HG03457 (cell line): ENCODE measurements around the gene RIMBP2.
"Not testable (repeated sequence)": the region's sequence is repeated elsewhere in the genome, so short reads cannot be mapped to it uniquely, and the experiment has no call there.

Experiments
- ATAC-seq: cut with Tn5 transposase; IDR thresholded peaks from one replicate; pipeline ENCODE4 v1.9.1; 2021; ENCODE audit warnings: moderate number of reproducible peaks; ENCODE audit not compliant: unreplicated experiment

The RIMBP2 gene

DNA sequence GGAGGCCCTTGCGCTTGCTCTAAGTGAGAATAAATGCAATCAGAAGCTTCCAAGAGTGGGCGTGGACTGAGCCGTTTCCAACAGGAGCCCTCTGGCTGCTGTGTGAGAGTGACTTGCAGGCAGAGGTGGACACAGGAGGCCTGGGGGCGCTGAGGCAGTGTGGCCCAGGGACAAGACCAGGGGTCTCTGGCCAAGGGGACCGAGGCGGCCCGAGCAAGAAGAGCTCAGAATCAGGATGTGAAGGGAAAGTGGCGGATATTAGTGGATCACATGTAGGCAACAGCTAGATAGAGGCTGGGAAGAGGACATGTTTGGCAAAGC is 8.6 kb downstream of the RIMBP2 start:
- ATAC-seq: no peak

DNA sequence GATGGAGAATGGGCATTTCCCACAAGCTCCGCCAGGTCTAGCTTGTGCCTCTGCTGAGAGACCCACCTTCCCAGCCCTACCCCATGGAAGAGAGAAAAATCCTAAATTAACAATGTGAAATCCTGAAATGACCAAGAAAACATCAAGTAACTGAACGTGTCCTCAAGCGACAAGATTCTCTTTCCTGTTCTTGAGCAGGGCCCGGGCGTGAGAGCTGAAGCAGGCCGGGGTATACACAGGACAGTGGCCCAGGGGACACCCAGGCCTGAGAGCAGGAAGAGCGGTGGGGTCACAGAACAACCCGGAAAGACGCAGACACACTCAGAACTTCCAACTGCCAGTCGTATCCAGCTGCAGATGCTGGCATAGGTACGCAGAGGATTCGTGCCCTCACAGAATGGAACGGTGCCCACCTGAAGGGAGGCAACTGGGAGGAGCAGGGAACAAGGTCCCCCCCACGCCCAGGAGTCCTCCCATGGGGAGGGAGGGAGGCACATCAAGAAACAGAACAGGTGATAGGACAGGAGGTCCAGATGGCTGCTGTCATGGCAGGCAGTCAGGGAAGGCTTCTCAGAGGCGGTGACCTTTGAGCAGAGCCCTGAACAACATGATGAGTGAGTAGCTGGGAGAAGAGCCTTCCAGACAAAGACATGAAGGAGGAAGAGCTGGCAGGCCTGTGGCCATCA is 9.1 kb downstream of the RIMBP2 start:
- ATAC-seq: no peak

DNA sequence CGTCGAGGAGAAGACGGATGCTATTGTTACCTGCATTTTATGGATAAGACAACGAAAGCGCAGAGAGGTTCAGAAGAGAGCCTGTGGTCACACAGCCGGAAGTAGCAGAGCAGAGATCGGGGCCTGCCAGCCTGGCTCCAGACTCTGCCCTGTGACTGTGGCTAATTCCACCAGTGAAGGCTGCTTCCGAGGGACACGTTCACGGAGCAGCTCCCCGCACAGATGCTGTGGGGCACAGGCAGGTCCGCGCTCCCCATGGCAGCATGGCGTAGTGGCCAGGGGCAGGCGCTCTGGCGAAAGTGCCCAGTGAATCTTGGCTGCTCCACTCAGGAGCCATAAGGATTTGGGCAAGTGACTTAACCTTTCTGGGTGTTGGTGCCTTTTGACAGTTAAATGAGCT is 9.8 kb downstream of the RIMBP2 start:
- no peak for ATAC-seq

DNA sequence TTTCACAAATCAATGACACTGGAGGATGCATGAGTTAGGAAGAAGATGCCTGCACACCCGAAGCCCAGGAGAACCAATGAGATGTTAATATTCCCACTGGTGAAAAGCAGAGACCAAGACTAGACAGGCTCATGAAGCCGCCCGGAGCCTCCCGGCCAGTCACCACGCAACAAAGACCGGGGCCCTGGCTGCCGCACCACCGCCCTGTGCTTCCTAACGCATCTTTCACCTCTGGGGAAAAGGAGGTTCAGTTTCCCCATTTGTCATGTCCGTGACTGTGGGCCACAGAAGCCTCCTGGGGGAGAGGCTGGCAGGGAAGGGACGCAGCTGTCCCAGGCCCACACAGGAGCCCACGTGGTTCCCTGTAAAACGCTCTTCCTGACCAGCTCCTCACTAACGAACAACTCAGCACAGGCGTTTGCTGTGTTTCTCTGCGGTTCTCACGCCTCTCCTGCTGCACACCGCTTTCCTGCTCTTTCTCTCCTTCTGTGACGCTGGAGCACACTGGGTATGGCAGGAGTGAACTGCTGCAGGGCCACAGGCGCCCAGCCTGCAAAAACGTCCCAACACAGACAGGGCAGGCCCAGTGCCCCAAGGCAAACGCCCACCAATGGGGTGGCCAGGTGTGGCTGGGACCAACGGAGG is 10.8 kb downstream of the RIMBP2 start:
- ATAC-seq: no peak

DNA sequence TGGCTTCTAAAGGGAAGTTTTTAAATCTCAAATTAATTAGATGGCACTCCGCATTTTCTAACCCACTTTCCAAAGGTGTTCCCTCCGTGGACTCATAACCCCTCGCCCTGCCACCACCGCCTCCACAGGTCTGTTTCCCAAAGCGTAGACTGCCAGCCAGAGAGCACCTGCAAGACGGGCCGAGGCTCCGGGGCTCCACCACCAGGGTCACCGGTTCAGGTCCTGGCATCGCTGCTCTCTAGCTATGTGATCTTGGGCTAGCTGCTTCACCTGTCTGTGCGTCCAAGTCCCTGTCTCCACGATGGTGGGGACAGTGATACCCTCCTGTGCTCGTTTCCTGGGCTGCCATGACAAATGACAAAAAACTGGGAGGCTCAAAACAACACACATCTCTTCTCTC is 11.5 kb downstream of the RIMBP2 start:
- no peak for ATAC-seq

DNA sequence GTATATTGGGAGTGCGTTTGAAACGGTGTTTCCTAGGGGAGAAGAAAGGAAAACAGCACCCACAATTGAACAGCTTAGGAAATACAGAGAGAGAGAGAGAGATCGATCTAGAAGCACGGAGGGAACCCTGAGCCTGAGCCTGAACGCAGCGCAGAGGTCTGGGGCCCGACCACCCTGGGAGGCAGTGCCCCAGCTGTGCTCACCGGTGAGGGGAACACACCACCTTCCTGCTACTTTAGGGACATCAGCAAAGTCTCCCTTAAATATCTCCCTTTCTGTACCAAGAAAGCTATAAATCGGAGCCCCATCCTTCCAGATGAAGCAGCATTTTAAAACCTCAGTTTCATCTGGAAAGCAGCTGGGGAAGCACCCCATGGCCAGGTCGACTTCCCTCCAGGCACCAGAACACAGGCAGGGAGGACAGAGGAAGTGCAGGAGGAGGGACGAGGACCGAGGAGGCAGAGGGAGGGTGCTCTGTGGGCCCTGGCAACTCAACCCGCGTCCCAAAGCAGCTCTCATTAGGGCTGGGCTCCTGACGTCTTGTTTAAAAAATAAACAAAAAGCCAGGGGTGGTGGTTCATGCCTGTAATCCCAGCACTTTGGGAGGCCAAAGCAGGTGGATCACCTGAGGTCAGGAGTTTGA is 12.2 kb downstream of the RIMBP2 start:
- ATAC-seq: no peak

DNA sequence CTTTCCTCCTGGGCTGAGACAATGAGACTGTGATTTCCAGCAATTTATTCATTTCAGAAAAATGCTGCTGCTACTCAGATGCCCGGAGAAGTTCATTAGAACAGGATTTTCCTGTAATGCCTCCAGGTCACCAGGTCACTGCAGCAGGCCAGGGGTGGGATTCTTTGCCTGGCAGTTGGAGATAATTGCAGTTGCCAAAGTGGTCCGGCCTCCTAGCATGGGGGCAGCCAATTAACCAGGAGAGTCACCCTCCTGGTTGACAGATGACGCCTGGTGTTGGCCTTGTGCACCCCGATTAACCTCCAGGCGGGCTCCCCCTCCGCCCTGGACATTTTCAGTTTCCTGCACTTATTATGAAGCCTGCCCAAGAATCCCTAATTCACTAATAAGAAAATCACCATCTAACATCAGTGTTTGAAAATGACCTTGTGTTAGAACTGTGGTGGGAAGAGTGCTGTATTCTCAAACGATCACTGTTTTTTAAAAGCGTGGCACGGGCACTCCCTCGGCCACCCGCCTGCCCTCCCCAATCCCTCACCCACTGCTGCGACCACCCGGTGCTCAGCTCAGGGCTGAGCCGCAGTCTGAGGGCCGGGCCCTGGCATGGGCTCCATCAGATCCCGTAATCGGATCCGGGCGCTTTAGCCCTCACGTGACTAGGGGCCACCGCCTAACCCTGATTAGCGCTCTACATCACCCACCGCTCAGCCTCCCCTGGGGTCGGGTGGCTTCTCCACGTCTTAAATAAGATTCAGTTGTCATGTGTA is 12.9 kb downstream of the RIMBP2 start:
- no peak for ATAC-seq

DNA sequence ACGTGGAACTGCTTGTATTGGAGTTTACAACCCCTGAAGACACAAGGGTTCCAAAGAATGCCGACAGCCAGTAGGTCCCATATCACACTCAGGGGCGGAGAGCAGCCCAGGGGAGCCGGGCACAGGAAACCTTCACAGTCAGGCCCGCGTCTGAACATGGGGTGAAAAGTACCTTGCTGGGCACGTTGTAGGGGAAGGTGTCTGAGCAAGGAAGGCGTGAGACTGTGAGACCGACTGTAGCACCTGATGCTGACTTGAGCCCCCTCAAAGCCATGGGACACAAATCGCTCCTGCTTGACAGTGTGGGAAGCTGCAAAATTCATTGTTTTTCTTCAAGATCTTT is 14.7 kb downstream of the RIMBP2 start:
- ATAC-seq: no peak

DNA sequence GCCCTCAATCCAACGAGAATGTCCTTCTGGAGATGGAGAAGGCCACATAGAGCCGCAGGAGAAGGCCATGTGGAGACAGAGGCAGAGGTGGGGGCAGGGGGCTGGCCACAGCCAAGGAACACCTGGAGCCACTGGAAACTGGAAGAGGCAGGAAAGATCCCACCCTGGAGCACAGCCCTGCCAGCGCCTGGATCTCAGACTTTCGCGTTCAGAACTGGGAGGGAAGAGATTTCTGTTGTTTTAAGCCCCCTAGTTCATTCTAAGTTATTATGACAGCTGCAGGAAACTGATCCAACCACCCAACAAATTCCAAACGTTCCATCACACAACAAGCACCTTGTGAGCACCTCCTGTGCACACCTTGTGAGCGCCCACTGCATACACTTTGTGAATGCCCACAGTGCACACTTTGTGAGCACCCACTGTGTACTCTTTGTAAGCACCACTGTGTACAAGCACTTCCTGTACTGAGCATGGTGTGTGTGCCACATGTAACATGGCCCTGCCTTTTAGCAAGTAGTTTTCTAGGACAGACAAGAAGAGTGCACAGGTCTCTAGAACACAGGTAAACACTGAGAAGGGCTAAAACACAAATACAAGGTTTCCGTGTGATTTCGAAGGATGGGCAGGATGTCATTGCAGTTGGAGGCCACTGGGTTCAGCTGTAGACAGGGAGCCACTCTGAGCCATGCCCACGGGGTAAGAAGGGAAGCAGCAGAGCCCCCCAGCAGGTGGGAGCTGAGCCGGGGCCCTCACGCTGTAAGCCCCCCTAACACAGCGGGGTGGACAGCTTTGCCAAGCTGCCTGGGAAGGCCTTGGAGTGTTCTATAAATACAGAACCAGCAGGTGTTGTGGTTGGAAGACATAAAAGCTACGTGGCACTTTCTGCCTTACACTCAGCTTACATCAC is 15.4 kb downstream of the RIMBP2 start:
- ATAC-seq: no peak

DNA sequence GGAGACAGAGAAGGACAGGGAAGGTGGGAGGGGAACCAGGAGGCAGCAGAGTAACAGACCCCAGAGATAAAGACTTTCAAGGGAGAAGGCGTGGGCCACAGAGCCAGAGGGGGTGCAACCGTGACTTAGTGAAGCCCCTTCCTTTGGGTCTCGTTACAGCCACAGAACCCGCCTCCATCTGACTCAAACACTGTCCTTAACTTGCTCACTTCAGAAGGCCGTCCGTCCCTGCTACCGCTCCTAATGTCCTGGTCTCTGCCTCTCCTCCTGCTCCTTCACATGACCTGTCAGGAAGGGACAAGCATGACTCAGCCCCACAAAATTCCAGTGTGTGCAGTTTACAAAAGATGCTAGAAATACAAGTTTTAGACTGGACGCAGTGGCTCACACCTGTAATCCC is 18.0 kb downstream of the RIMBP2 start:
- no peak for ATAC-seq

DNA sequence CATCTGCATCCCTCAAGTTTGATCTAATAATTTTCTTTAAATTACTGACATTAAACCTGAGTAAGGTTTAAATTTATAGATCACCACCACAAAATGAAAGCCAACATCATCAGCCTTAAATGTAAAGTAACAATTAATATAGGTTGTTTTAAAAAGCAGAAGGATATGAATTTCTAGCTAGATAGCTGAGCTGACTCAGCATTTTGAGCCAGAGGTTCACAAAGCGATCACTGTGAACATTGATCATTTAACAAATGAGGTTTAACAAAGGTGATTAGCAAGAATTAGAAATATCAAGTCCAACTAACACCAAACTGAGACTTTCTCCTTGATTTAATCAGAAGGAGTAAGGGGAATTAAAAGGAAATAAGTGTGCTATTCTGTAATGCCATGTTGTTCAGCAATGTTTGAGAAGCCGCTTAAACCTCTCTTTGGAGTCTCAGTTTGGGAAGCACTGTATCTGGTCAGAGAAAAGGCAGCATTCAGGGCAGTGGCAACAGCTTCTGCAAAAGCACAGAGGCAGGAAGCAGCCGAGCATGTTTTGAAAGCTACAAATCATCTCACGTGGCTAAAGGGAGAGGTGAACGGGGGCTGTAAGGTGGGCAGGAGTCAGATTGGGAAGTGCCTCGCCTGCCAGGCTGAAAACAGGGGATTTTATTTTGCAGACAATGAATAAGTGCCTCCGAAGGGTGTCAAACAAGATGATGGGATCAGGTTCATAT is 19.6 kb downstream of the RIMBP2 start:
- no peak for ATAC-seq

DNA sequence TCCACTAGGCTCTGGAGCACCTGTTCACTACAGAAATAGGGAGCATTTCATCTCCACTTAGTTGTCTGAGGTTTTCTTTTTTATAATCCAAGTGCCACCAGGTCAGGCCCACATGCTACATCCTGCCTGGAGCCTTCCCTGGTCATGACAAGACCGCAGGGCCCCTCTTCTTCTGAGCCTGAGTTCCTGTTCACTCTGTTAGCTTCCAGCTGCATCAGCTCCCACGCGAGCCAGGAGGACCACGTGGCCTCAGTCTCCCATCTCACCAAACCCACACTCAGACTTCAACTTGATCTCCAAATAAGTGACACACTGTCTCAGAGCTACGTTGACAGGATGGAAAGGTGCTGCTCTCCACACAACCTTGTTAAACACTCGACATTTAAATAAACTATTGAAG is 21.0 kb downstream of the RIMBP2 start:
- no peak for ATAC-seq

DNA sequence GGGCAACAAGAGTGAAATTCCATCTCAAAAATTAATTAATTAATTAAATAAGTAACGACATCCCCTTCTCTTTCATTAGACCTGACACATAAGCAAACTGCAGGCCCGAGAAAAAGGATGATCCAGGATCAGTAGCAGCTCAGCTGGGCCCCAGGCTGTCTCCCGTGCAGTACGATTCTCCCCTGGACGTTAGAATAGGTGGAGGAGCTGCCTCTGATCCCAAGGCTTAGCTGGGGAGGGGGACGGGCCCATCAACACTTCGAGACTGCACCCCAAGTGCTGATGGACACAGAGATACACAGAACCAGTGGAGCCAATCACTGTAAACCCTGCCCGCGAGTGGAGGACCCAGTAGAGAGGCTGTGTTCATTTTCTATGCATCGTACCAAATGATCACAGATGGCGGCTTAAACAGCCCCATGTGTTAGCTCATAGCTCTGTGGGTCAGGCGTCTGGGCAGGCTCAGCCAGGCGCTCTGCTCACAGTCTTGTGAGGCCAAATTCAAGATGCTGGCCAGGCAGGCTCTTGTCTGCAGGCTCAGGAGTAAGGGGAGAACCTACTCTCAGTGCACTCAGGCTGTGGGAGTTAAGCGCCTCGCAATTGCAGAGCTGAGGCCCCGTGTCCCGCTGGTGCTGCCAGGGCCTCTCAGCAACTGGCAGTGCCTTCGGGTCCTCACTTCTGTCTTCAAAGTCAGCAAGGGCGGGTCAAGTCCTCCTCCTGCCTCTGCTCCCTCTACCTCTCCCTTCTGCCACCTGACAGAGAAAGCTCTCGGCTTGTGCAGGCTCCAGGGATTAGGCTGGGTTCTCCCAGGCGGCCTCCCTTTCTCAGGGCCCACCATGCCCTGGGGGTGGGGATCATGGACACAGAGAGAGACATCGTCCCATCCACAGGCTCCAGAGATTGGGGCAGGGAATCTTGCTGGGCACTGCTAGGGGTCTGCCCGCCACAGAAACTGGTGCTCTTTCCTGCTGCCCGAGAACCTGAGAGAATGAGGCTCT is 26.4 kb downstream of the RIMBP2 start:
- no peak for ATAC-seq

DNA sequence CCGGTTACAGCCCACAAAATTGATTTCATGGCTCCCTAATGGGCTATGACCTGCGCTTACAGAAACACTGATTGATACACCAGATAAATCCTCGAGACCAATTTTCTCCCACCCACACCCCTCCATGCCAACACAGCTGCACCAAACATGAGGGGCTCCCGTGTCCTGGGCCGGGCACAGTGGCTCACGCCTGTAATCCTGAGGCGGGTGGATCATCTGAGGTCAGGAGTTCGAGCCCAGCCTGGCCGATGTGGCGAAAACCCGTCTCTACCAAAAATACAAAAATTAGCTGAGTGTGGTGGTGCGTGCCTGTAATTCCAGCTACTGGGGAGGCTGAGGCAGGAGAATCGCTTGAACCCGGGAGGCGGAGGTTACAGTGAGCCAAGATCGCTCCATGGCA is 27.1 kb downstream of the RIMBP2 start:
- ATAC-seq: not testable (repeated sequence)

DNA sequence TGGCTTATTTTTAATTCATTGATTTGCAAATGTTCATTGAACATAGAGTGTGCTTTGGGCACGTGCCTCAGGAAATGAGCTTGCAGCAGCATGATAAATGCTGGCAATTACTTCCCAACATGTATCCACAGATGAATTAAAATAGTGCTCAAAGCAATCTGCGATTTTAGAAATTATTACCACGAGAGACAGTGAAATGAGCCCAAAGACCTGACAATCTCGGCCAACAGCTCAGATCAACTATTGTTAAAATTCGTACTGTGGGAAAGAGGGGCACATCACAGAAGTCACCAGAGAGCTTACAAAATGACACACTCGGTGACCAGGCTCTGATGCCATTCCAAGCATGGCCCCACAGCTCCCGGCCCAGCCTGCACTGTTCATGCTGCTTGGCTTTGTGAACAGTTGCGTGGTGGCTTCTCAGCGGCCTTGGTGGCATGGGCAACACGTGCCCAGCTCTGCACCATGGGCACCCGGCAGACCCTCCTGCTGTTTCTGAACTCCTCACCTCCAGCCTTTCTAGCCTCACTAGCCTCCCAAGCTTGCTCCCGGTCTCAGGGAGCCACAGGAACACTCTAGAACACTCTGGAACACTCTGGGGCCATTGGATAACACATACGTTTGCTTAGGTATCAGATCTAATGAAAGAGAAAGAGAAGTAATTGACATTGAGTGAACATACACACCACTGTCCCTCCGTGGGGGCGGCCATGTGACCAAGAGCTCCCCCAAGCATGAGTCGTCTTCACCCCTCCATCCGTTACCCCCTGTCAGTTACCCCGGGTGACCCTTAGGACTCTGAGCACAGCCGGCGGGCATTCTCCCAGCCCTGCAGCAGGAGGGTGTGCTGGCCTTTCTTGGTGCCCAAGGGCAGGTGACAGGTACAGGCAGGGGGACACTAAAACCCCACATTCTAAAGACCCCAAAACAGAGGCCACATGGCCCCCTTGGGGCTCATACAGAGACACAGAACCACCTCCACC is 28.0 kb downstream of the RIMBP2 start:
- no peak for ATAC-seq

DNA sequence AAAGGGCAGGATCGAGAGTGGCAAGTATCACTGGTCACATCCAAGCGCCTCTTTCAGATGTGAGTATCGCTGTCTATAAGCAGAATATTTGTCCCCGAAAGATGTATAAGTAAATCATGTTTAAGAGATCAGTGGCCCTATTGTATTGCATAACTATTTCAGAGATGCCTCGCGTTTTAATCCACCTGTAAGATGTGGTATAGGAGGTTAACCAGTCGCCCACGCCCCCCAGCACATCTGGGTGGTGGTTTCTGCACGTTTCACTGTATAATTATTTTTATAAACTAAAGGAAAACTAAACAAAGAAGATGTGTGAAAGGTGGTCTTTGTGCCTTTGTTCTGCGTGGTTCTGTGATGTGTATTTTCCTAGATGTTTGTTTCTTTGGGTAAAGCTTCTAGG is 28.9 kb downstream of the RIMBP2 start:
- ATAC-seq: no peak

DNA sequence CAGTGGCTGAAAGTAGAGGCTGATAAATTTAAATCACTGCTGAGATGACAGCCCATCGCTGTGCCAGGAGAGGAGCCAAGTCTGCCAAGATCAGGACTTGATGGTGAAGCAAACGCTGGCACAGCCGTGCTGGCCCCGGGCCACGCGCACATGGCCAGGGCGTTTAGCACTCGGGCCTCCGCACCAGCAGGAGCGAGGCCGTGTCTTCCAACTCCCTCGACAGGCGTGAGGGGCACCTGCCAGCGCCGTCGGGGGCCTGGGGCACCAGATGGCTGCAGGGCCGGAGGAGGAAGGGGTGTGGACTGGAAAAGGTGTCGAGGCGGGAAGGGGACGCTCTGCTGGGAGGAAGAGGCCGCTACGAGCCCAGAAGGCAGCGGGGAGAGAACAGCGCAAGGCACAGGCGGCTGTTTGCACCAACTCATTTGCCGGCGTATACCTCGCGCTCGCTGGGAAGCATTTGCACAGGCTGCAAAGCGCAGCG is 29.5 kb downstream of the RIMBP2 start:
- no peak for ATAC-seq

DNA sequence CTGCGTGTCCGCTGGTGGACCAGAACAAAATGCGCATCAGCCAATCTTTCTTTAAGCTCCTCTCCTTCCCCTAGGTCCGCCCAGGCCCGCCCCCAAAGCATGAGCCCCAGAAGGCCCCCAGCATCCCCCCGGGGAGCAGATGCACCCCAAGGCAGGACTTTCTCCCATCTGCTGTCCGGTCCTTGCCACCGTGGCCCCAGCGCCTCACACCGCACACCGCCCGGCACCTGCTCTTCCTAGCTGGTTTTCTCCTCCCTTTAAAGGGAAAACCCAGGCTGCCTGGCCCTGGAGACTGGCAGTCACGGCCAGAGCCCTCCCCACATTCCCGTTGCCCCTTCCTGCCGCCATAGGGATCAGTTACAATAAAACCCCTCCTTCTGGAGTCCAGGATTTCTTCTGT is 30.2 kb downstream of the RIMBP2 start:
- ATAC-seq: no peak
